ENCODE results near the gene CDK5RAP1.

DNA sequence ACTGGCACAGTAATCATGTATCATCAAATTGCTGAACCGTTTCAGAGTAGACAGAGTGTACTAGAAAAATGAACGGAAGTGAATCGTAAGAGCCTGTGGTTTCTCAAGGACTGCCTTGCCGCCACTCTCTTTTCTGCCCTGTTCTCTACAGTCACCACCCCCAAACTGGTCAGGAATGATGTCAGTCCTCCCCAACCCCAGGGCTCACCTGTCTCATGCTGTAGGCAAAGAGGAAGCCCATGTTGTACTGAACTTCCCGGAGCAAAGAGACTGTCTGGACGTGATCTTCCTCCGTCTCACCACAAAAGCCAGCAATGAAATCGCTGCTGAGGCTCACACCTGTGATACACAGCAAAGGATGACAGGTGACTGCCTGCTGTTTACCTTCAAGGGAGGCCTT lies 31.0 kb downstream of the CDK5RAP1 start:
- TF ChIP-seq CTCF (IDR thresholded peaks at IDR 0.05) (no peak), POLR2AphosphoS5 (IDR thresholded peaks at IDR 0.05) (no peak)
